Activated naive CD4-positive, alpha-beta T cell treated with anti-CD3 and anti-CD28 coated beads, Interleukin-2, amount 50 U/mL, for 24 hours (primary cell): ENCODE results near the gene CTRB1.

ENCODE experiments used
- H3K27ac Mint-ChIP-seq: one replicate; pipeline ENCODE4 v1.8.0; 2021; ENCODE audit warnings: mild to moderate bottlenecking, mixed read lengths
- H3K27me3 Mint-ChIP-seq: one replicate; pipeline ENCODE4 v1.8.0; 2021; ENCODE audit warnings: mixed read lengths
- H3K36me3 Mint-ChIP-seq: one replicate; pipeline ENCODE4 v1.8.0; 2021; ENCODE audit warnings: mixed read lengths
- H3K4me1 Mint-ChIP-seq: one replicate; pipeline ENCODE4 v1.8.0; 2021; ENCODE audit warnings: mixed read lengths
- H3K4me3 Mint-ChIP-seq: one replicate; pipeline ENCODE4 v1.8.0; 2021; ENCODE audit warnings: mild to moderate bottlenecking, mixed read lengths
- H3K9me3 Mint-ChIP-seq: one replicate; pipeline ENCODE4 v1.8.0; 2021; ENCODE audit warnings: mixed read lengths

The CTRB1 gene

GRCh38 chr16:75218256-75219076 is at the start of gene CTRB1:
CTRB1 (plus strand) TSS chr16:75218988; CDS start chr16:75219008, 20 bp downstream.
- Mint-ChIP-seq H3K27ac (peak within 1 kb of the TSS; percentile 82), H3K9me3 (no peaks in the 10 kb centered on the region), H3K4me1 (peaks cover 8% of the 10 kb centered on the region), H3K27me3 (no peaks in the 10 kb centered on the region), H3K4me3 (peak within 1 kb of the TSS; percentile 72), H3K36me3 (no peaks in the 10 kb centered on the region)

DNA sequence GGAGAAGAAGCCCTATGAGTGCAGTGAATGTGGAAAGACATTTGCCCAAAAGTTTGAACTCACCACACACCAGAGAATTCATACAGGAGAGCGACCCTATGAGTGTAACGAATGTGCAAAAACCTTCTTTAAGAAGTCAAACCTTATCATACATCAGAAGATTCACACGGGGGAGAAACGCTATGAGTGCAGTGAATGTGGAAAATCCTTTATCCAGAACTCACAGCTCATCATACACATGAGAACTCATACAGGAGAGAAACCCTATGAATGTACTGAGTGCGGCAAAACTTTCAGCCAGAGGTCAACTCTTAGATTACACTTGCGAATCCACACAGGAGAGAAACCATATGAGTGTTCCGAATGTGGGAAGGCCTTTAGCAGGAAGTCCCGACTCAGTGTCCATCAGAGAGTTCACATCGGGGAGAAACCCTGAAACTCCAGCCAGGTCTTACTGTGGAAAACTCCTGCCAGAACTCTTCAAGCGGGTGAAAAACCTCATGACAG is 48.8 kb upstream of the CTRB1 start:
- peaks cover 37% of the 10 kb centered on the region for H3K9me3 Mint-ChIP-seq
- no peak overlapping the region for H3K4me3 Mint-ChIP-seq
- H3K27ac Mint-ChIP-seq: no peak overlapping the region
- H3K27me3 Mint-ChIP-seq: no peaks in the 10 kb centered on the region
- peaks cover 67% of the 10 kb centered on the region for H3K36me3 Mint-ChIP-seq
- no peaks in the 10 kb centered on the region for H3K4me1 Mint-ChIP-seq

DNA sequence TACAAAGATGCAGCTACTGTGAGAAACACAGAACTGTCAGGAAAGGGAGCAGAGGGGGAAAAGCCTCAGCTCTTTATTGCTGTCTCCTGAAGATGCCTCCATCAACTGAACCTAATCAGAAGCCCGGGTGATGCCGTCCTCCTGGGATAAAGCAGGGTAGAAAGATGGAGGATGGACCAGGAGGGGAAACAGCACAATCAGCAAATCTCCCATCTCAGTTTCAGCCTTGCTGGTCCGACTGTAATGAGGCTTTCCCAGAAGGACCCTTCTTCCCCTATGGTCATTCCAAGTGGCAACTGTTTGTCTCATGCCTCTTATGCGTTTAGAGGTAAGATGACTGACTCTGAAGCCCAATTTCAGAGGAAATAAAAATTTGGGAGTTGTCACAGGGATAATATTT is 46.2 kb upstream of the CTRB1 start:
- Mint-ChIP-seq H3K27ac (no peak overlapping the region), H3K36me3 (peaks cover 61% of the 10 kb centered on the region), H3K9me3 (peaks cover 44% of the 10 kb centered on the region)

GRCh38 chr16:75175074-75175473 is 43.7 kb upstream of the CTRB1 start:
- no peak overlapping the region for H3K4me3 Mint-ChIP-seq
- H3K27me3 Mint-ChIP-seq: no peaks in the 10 kb centered on the region
- peaks cover 38% of the 10 kb centered on the region for H3K36me3 Mint-ChIP-seq
- peaks cover 39% of the 10 kb centered on the region for H3K9me3 Mint-ChIP-seq
- no peaks in the 10 kb centered on the region for H3K4me1 Mint-ChIP-seq
- H3K27ac Mint-ChIP-seq: no peak overlapping the region

More for the DNA sequence above, 46.2 kb upstream of the CTRB1 start:
- Mint-ChIP-seq H3K4me3 (no peak overlapping the region), H3K27me3 (no peaks in the 10 kb centered on the region), H3K4me1 (no peaks in the 10 kb centered on the region)

- H3K4me3 Mint-ChIP-seq: no peak overlapping the region
- H3K36me3 Mint-ChIP-seq: peaks cover 26% of the 10 kb centered on the region
- peaks cover 36% of the 10 kb centered on the region for H3K9me3 Mint-ChIP-seq
- H3K27ac Mint-ChIP-seq: no peak overlapping the region
- no peaks in the 10 kb centered on the region for H3K27me3 Mint-ChIP-seq
- no peaks in the 10 kb centered on the region for H3K4me1 Mint-ChIP-seq
Observed at GRCh38 chr16:75176926-75177325, 41.9 kb upstream of the CTRB1 start.

- Mint-ChIP-seq H3K4me3 (no peak overlapping the region), H3K27me3 (no peaks in the 10 kb centered on the region), H3K9me3 (peaks cover 16% of the 10 kb centered on the region), H3K4me1 (no peaks in the 10 kb centered on the region), H3K27ac (no peak overlapping the region), H3K36me3 (peaks cover 9% of the 10 kb centered on the region)
Observed at GRCh38 chr16:75179208-75179607, 39.6 kb upstream of the CTRB1 start.

- no peaks in the 10 kb centered on the region for H3K4me1 Mint-ChIP-seq
- H3K4me3 Mint-ChIP-seq: no peak overlapping the region
- no peaks in the 10 kb centered on the region for H3K27me3 Mint-ChIP-seq
- peaks cover 3% of the 10 kb centered on the region for H3K36me3 Mint-ChIP-seq
- no peak overlapping the region for H3K27ac Mint-ChIP-seq
- peaks cover 12% of the 10 kb centered on the region for H3K9me3 Mint-ChIP-seq
Observed at GRCh38 chr16:75181630-75182029, 37.2 kb upstream of the CTRB1 start.

GRCh38 chr16:75188832-75189477 is 29.8 kb upstream of the CTRB1 start:
- no peaks in the 10 kb centered on the region for H3K36me3 Mint-ChIP-seq
- no peaks in the 10 kb centered on the region for H3K9me3 Mint-ChIP-seq
- H3K27me3 Mint-ChIP-seq: no peaks in the 10 kb centered on the region
- no peak overlapping the region for H3K4me3 Mint-ChIP-seq
- H3K27ac Mint-ChIP-seq: no peak overlapping the region
- no peaks in the 10 kb centered on the region for H3K4me1 Mint-ChIP-seq

GRCh38 chr16:75189638-75190245 is 29.0 kb upstream of the CTRB1 start:
- Mint-ChIP-seq H3K4me3 (no peak overlapping the region), H3K4me1 (no peaks in the 10 kb centered on the region), H3K27me3 (no peaks in the 10 kb centered on the region), H3K9me3 (no peaks in the 10 kb centered on the region), H3K27ac (no peak overlapping the region), H3K36me3 (no peaks in the 10 kb centered on the region)

DNA sequence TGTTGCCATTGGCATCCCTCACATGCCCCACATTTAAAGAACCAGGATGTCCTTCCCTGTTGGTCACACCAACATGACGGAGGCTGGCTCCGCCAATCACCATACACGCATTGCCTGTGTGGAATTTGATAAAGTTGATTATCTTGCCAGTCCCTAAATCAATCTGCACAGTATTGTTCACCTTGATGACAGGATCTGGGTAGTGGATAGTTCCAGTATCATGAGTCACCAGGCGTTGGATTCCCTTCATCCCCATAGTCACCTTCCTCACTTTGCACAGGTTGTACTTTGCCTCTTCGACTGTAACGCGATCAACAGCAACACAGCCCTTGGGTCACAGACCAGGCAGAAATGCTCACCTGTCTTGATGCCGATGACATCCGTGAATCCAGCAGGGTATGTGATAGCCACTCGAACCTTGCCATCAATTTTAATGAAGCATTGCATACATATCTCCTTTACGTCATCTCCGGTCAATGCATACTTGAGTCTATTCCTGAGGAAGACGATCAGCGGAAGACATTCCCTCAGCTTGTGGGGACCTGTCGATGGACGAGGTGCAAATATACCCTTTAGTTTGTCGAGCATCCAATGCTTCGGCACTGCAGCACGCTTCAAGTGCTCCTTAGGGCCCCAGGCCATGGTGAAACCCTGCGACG is 26.1 kb upstream of the CTRB1 start:
- Mint-ChIP-seq H3K4me3 (no peak overlapping the region), H3K9me3 (no peaks in the 10 kb centered on the region), H3K36me3 (no peaks in the 10 kb centered on the region), H3K4me1 (no peaks in the 10 kb centered on the region), H3K27me3 (peaks cover 2% of the 10 kb centered on the region), H3K27ac (no peak overlapping the region)

DNA sequence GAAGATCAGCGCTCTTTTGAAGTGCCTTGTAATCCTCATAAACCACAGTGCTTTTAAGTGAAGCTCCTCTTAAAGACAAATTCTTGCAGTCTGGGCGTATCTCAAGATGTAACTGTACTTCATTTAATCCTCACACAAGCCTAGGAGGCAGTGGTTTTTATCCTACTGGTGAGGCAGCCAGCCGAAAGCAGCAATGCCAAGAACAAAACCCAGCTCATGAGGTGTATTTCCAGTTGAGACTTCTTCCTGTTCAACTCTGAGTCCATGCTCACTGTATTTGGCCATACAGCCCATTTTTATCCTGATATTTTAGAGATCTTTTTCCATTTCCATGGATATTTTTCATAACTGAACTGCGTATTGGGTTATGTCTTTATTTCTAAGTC is 25.5 kb upstream of the CTRB1 start:
- Mint-ChIP-seq H3K36me3 (no peaks in the 10 kb centered on the region), H3K27ac (no peak overlapping the region), H3K27me3 (peaks cover 6% of the 10 kb centered on the region), H3K4me3 (no peak overlapping the region), H3K9me3 (no peaks in the 10 kb centered on the region), H3K4me1 (no peaks in the 10 kb centered on the region)

- Mint-ChIP-seq H3K4me3 (no peak overlapping the region), H3K36me3 (no peaks in the 10 kb centered on the region), H3K9me3 (no peaks in the 10 kb centered on the region), H3K4me1 (no peaks in the 10 kb centered on the region), H3K27ac (no peak overlapping the region), H3K27me3 (peaks cover 8% of the 10 kb centered on the region)
Observed at GRCh38 chr16:75193730-75194444, 24.9 kb upstream of the CTRB1 start.

GRCh38 chr16:75195811-75196790 is 22.7 kb upstream of the CTRB1 start:
- H3K36me3 Mint-ChIP-seq: no peaks in the 10 kb centered on the region
- H3K4me3 Mint-ChIP-seq: no peak overlapping the region
- peaks cover 14% of the 10 kb centered on the region for H3K4me1 Mint-ChIP-seq
- no peaks in the 10 kb centered on the region for H3K9me3 Mint-ChIP-seq
- H3K27me3 Mint-ChIP-seq: peaks cover 8% of the 10 kb centered on the region
- H3K27ac Mint-ChIP-seq: no peak overlapping the region

GRCh38 chr16:75196836-75197235 is 22.0 kb upstream of the CTRB1 start:
- H3K4me3 Mint-ChIP-seq: no peak overlapping the region
- H3K36me3 Mint-ChIP-seq: no peaks in the 10 kb centered on the region
- H3K27me3 Mint-ChIP-seq: peaks cover 8% of the 10 kb centered on the region
- no peak overlapping the region for H3K27ac Mint-ChIP-seq
- no peaks in the 10 kb centered on the region for H3K9me3 Mint-ChIP-seq
- H3K4me1 Mint-ChIP-seq: peaks cover 22% of the 10 kb centered on the region
